Endothelial cell of umbilical vein (primary cell): ENCODE results near the gene ASNSD1. TPM values are rescaled to one million over a fixed set of nuclear protein-coding genes. Genes with fewer than 3 reads are reported as not detected.

Experiments
- BruUV-seq: library from RNA; stranded (reverse); fragments of 400-500 nt; replicated peaks from 2 replicates; lab custom pipeline; 2021; lab: Mats Ljungman, UMichigan
- CTCF ChIA-PET: fragments of 300-600, 350-600 bp; sonication (Branson Sonifier 250); formaldehyde crosslinking; loops from one replicate; lab custom pipeline; 2021; ENCODE audit warnings: antibody characterized with exemption, inconsistent platforms; lab: Charles Lee
- POLR2A ChIA-PET: fragments of 300-600, 350-600 bp; sonication (Branson Sonifier 250); formaldehyde crosslinking; loops from one replicate; lab custom pipeline; 2021; ENCODE audit warnings: antibody characterized with exemption, inconsistent platforms; lab: Charles Lee
- DNase-seq: peaks from one replicate; pipeline ENCODE4 v3.0.0-alpha.2; 2011; ENCODE audit warnings: low read depth, low spot score
- FAIRE-seq: peaks from 2 replicates; lab custom pipeline; 2011; peaks lifted over from hg19 to GRCh38; lab: Jason Lieb, UNC
- H2AFZ ChIP-seq: 2 replicates; pipeline ENCODE4 v1.6.0; 2012; ENCODE audit warnings: low read depth, low read length, control low read depth, inconsistent platforms
- H3K27ac ChIP-seq: 2 replicates; pipeline ENCODE4 v1.5.1; 2011; ENCODE audit warnings: low read depth, mild to moderate bottlenecking, control low read depth, low read length, moderate library complexity; ENCODE audit not compliant: insufficient read depth
- H3K27me3 ChIP-seq, 2 experiments: 2 replicates each; pipeline versions ENCODE4 v1.6.0 to v1.6.1; 2011; ENCODE audit warnings: low read length in 2 of 2, mixed read lengths in 1 of 2; ENCODE audit not compliant: control insufficient read depth in 2 of 2, insufficient read depth in 2 of 2
- H3K36me3 ChIP-seq, 2 experiments: 2 replicates in 1 of 2; 3 replicates in 1 of 2; pipeline ENCODE4 v1.5.1; 2011; ENCODE audit warnings: low read length in 2 of 2, mild to moderate bottlenecking in 1 of 2, moderate library complexity in 1 of 2; ENCODE audit not compliant: control insufficient read depth in 2 of 2, insufficient read depth in 2 of 2; ENCODE audit errors: extremely low read depth in 1 of 2
- H3K4me1 ChIP-seq: 3 replicates; pipeline ENCODE4 v1.5.1; 2011; ENCODE audit warnings: mild to moderate bottlenecking, low read length; ENCODE audit not compliant: control insufficient read depth, insufficient read depth; ENCODE audit errors: extremely low read depth
- H3K4me2 ChIP-seq: 2 replicates; pipeline ENCODE4 v1.6.1; 2011; ENCODE audit warnings: low read length, control low read depth, mixed read lengths; ENCODE audit not compliant: insufficient read depth
- H3K4me3 ChIP-seq, 3 experiments: fragments of 200-600 bp in 1 of 3; sonication (generic), shearing (Covaris generic) in 1 of 3; replicated peaks in 1 of 3; 2 replicates each; pipeline ENCODE4 v1.5.1; 2011 to 2016; ENCODE audit warnings: control low read depth in 3 of 3, low read length in 3 of 3, mild to moderate bottlenecking in 2 of 3, inconsistent platforms in 1 of 3, low read depth in 1 of 3, moderate library complexity in 1 of 3; ENCODE audit not compliant: insufficient read depth in 1 of 3
- H3K79me2 ChIP-seq: 2 replicates; pipeline ENCODE4 v1.6.0; 2012; ENCODE audit warnings: low read length, inconsistent platforms; ENCODE audit not compliant: control insufficient read depth, insufficient read depth
- H3K9ac ChIP-seq: replicated peaks from 2 replicates; pipeline ENCODE3; 2011; ENCODE audit warnings: low read length, control low read depth; ENCODE audit not compliant: insufficient read depth; ENCODE audit errors: extremely low read depth
- H3K9me1 ChIP-seq: replicated peaks from 3 replicates; pipeline ENCODE4 v1.6.0; 2011; ENCODE audit warnings: mild to moderate bottlenecking, low read length; ENCODE audit not compliant: control insufficient read depth, insufficient read depth; ENCODE audit errors: extremely low read depth
- H3K9me3 ChIP-seq: replicated peaks from 2 replicates; pipeline ENCODE4 v1.5.1; 2012; ENCODE audit warnings: low read length, inconsistent platforms; ENCODE audit not compliant: control insufficient read depth, insufficient read depth
- H4K20me1 ChIP-seq: replicated peaks from 2 replicates; pipeline ENCODE3; 2011; ENCODE audit warnings: mild to moderate bottlenecking, low read length; ENCODE audit not compliant: control insufficient read depth, insufficient read depth; ENCODE audit errors: extremely low read depth
- EZH2 ChIP-seq: IDR thresholded peaks from 2 replicates; pipeline ENCODE4 v1.6.1; 2012; ENCODE audit warnings: borderline replicate concordance, low read depth, mild to moderate bottlenecking, moderate library complexity, low read length, inconsistent platforms; ENCODE audit not compliant: severe bottlenecking
- GATA2 ChIP-seq: IDR thresholded peaks from 2 replicates; pipeline ENCODE4 v1.7.0; 2011; ENCODE audit warnings: low read depth, mild to moderate bottlenecking, moderate library complexity, mixed read lengths, low read length; ENCODE audit not compliant: insufficient read length, insufficient read depth
- MYC ChIP-seq: IDR thresholded peaks from one replicate; pipeline ENCODE4 v1.6.1; 2011; ENCODE audit warnings: mild to moderate bottlenecking, low read depth, low read length
- POLR2AphosphoS5 ChIP-seq: IDR thresholded peaks from 2 replicates; pipeline ENCODE4 v1.6.1; 2012; ENCODE audit warnings: low read depth, mild to moderate bottlenecking, control low read depth, low read length, moderate library complexity; ENCODE audit not compliant: insufficient read depth
- dilution Hi-C: fragments of 300-500 bp; cut with MboI; formaldehyde crosslinking; loops from one replicate; pipeline ENCODE4 v1.15.0; 2019; ENCODE audit warnings: low sequenced_read_pairs; ENCODE audit not compliant: extremely low pct_ligation_motif_present
- intact Hi-C: fragments of 100-400 bp; cut with micrococcal nuclease; formaldehyde crosslinking; loops from one replicate; pipeline ENCODE4 v1.10.0; 2022
- polyA plus RNA-seq, 4 experiments: library from polyadenylated mRNA; depleted of rRNA in 3 of 4; stranded (reverse) in 3 of 4; unstranded in 1 of 4; fragments of >200 nt; gene quantifications; 2 replicates each; pipeline versions ENCODE4 v1.2.1 to v1.2.3, GENCODE V29; 2011 to 2012; ENCODE audit warnings: missing spikeins in 1 of 4
- total RNA-seq: library from RNA; stranded (reverse); gene quantifications from 2 replicates; pipeline ENCODE4 v1.2.3, GENCODE V29; 2021
- TF ChIP-seq, protein P1 (sequence below): IDR thresholded peaks from 2 replicates; pipeline ENCODE4 v1.6.1; 2011; ENCODE audit not compliant: insufficient read depth, insufficient read length
- TF ChIP-seq, protein P2 (sequence below), 2 donors: IDR thresholded peaks; 1 replicate in 1 of 2; 2 replicates in 1 of 2; pipeline ENCODE4 v1.5.1; 2011; ENCODE audit warnings: low read length in 2 of 2, mild to moderate bottlenecking in 2 of 2, moderate library complexity in 2 of 2, control low read depth in 1 of 2, inconsistent platforms in 1 of 2, low read depth in 1 of 2; ENCODE audit not compliant: insufficient read depth in 1 of 2; ENCODE audit errors: extremely low read depth in 1 of 2

ASNSD1 gene
- total and polyA plus RNA-seq, 2 donors (not counting 3 experiments of a cell fraction or from before 2014, with no cell fraction given), result 15.8 to 39.5 TPM

DNA sequence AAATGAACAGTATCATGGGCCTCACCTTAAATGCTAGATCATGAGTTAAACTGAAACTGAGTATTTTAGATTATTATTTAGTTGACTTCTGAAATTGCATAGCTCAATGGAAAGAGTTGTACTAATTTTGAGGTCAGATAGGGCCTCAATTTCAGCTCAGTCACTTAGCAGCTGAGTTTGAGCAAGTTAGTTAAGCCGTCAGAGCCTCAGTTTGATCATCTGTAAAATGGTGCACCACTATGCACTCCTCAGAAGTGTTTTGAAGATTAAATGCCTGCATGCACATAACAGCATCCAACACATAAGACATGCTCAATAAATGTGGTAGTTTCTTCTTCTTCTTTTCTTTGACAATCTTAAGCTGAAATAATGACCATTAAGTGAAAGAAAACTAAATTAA, 38.2 kb upstream of the ASNSD1 start:
- BruUV-seq, result no TSS peak
- no peaks in the 10 kb centered on the region for H3K36me3 ChIP-seq
- H3K27ac ChIP-seq, result no peak overlapping the region
- ChIA-PET CTCF (interaction anchor here (1.1 kb wide), 1 partner anchor 8 kb away, joined by 3 read pairs; no protein-coding TSS in a partner anchor), POLR2A (no interaction called here)
- H3K9ac ChIP-seq, result no peak overlapping the region
- no peaks in the 10 kb centered on the region for H3K9me3 ChIP-seq
- H3K4me3 ChIP-seq, result no peak overlapping the region
- TF ChIP-seq, protein P1, sequence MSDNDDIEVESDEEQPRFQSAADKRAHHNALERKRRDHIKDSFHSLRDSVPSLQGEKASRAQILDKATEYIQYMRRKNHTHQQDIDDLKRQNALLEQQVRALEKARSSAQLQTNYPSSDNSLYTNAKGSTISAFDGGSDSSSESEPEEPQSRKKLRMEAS, result no peak
- TF ChIP-seq, protein P2, sequence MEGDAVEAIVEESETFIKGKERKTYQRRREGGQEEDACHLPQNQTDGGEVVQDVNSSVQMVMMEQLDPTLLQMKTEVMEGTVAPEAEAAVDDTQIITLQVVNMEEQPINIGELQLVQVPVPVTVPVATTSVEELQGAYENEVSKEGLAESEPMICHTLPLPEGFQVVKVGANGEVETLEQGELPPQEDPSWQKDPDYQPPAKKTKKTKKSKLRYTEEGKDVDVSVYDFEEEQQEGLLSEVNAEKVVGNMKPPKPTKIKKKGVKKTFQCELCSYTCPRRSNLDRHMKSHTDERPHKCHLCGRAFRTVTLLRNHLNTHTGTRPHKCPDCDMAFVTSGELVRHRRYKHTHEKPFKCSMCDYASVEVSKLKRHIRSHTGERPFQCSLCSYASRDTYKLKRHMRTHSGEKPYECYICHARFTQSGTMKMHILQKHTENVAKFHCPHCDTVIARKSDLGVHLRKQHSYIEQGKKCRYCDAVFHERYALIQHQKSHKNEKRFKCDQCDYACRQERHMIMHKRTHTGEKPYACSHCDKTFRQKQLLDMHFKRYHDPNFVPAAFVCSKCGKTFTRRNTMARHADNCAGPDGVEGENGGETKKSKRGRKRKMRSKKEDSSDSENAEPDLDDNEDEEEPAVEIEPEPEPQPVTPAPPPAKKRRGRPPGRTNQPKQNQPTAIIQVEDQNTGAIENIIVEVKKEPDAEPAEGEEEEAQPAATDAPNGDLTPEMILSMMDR (IDR thresholded peaks at IDR 0.05; ENCODE audit: extremely low read depth in 1 of 2, insufficient read depth in 1 of 2, low read depth in 1 of 2, low read length in 2 of 2), result no peak
- TF ChIP-seq GATA2, result no peak
- no peak for TF ChIP-seq POLR2AphosphoS5
- no peak for TF ChIP-seq EZH2
- TF ChIP-seq MYC, result no peak
- FAIRE-seq (no peak), DNase-seq (no peak)
- dilution Hi-C loops (no loop called here), intact Hi-C loops (no loop called here)
- no peaks in the 10 kb centered on the region for H3K9me1 ChIP-seq
- no peaks in the 10 kb centered on the region for H3K27me3 ChIP-seq
- H3K79me2 ChIP-seq, result no peaks in the 10 kb centered on the region
- H4K20me1 ChIP-seq, result no peaks in the 10 kb centered on the region
- H2AFZ ChIP-seq, result no peak overlapping the region
- no peaks in the 10 kb centered on the region for H3K4me1 ChIP-seq
- H3K4me2 ChIP-seq, result no peak overlapping the region
